ENCODE measurements around the gene PCBP3.

PCBP3 gene

GRCh38 chr21:45853703-45854342 lies 210.3 kb downstream of the PCBP3 start:
- FAIRE-seq (no peak), DNase-seq (ENCODE audit: insufficient read length) (no peak)
- TF ChIP-seq POLR2AphosphoS5 (IDR thresholded peaks at IDR 0.05; ENCODE audit: low read depth, low read length) = no peak
- TF ChIP-seq TAF1 (IDR thresholded peaks at IDR 0.05; ENCODE audit: borderline replicate concordance, low read depth, low read length) = no peak
- no peak for TF ChIP-seq POLR2A (IDR thresholded peaks at IDR 0.05; ENCODE audit: low read depth, low read length)

GRCh38 chr21:45854690-45855247 lies 211.2 kb downstream of the PCBP3 start:
- TF ChIP-seq POLR2A (IDR thresholded peaks at IDR 0.05; ENCODE audit: low read depth, low read length) (no peak), TAF1 (IDR thresholded peaks at IDR 0.05; ENCODE audit: borderline replicate concordance, low read depth, low read length) (no peak), POLR2AphosphoS5 (IDR thresholded peaks at IDR 0.05; ENCODE audit: low read depth, low read length) (no peak)
- FAIRE-seq (no peak), DNase-seq (ENCODE audit: insufficient read length) (no peak)

- FAIRE-seq = no peak
- TF ChIP-seq POLR2A (IDR thresholded peaks at IDR 0.05; ENCODE audit: low read depth, low read length) (no peak), TAF1 (IDR thresholded peaks at IDR 0.05; ENCODE audit: borderline replicate concordance, low read depth, low read length) (no peak), POLR2AphosphoS5 (IDR thresholded peaks at IDR 0.05; ENCODE audit: low read depth, low read length) (no peak)
These were observed 211.8 kb downstream of the PCBP3 start for GRCh38 chr21:45855248-45855811.

GRCh38 chr21:45856442-45856841 lies 212.9 kb downstream of the PCBP3 start:
- TF ChIP-seq TAF1 (IDR thresholded peaks at IDR 0.05; ENCODE audit: borderline replicate concordance, low read depth, low read length) = no peak
- no peak for FAIRE-seq
- DNase-seq (ENCODE audit: insufficient read length) = no peak

More at GRCh38 chr21:45855248-45855811, 211.8 kb downstream of the PCBP3 start:
- no peak for DNase-seq (ENCODE audit: insufficient read length)

- DNase-seq (ENCODE audit: insufficient read length) (no peak), FAIRE-seq (no peak)
- no peak for TF ChIP-seq POLR2A (IDR thresholded peaks at IDR 0.05; ENCODE audit: low read depth, low read length)
- no peak for TF ChIP-seq TAF1 (IDR thresholded peaks at IDR 0.05; ENCODE audit: borderline replicate concordance, low read depth, low read length)
- no peak for TF ChIP-seq POLR2AphosphoS5 (IDR thresholded peaks at IDR 0.05; ENCODE audit: low read depth, low read length)
These were observed 213.4 kb downstream of the PCBP3 start for GRCh38 chr21:45856906-45857305.

GRCh38 chr21:45857761-45858160 lies 214.2 kb downstream of the PCBP3 start:
- FAIRE-seq (no peak), DNase-seq (ENCODE audit: insufficient read length) (no peak)
- TF ChIP-seq TAF1 (IDR thresholded peaks at IDR 0.05; ENCODE audit: borderline replicate concordance, low read depth, low read length) (no peak), POLR2AphosphoS5 (IDR thresholded peaks at IDR 0.05; ENCODE audit: low read depth, low read length) (no peak), POLR2A (IDR thresholded peaks at IDR 0.05; ENCODE audit: low read depth, low read length) (no peak)

- DNase-seq (ENCODE audit: insufficient read length) (no peak), FAIRE-seq (no peak)
- TF ChIP-seq TAF1 (IDR thresholded peaks at IDR 0.05; ENCODE audit: borderline replicate concordance, low read depth, low read length) (no peak), POLR2AphosphoS5 (IDR thresholded peaks at IDR 0.05; ENCODE audit: low read depth, low read length) (no peak), POLR2A (IDR thresholded peaks at IDR 0.05; ENCODE audit: low read depth, low read length) (no peak)
These were observed 214.7 kb downstream of the PCBP3 start for GRCh38 chr21:45858180-45858579.

GRCh38 chr21:45859041-45859761 lies 215.7 kb downstream of the PCBP3 start:
- TF ChIP-seq POLR2AphosphoS5 (IDR thresholded peaks at IDR 0.05; ENCODE audit: low read depth, low read length) (no peak), POLR2A (IDR thresholded peaks at IDR 0.05; ENCODE audit: low read depth, low read length) (no peak), TAF1 (IDR thresholded peaks at IDR 0.05; ENCODE audit: borderline replicate concordance, low read depth, low read length) (no peak)
- no peak for DNase-seq (ENCODE audit: insufficient read length)
- FAIRE-seq = no peak

- DNase-seq (ENCODE audit: insufficient read length) (no peak), FAIRE-seq (no peak)
- TF ChIP-seq POLR2AphosphoS5 (IDR thresholded peaks at IDR 0.05; ENCODE audit: low read depth, low read length) = no peak
- TF ChIP-seq POLR2A (IDR thresholded peaks at IDR 0.05; ENCODE audit: low read depth, low read length) = no peak
- no peak for TF ChIP-seq TAF1 (IDR thresholded peaks at IDR 0.05; ENCODE audit: borderline replicate concordance, low read depth, low read length)
These were observed 216.3 kb downstream of the PCBP3 start for GRCh38 chr21:45859762-45860357.

GRCh38 chr21:45860493-45861155 lies 217.1 kb downstream of the PCBP3 start:
- no peak for FAIRE-seq
- DNase-seq (ENCODE audit: insufficient read length) = no peak
- no peak for TF ChIP-seq TAF1 (IDR thresholded peaks at IDR 0.05; ENCODE audit: borderline replicate concordance, low read depth, low read length)
- TF ChIP-seq POLR2A (IDR thresholded peaks at IDR 0.05; ENCODE audit: low read depth, low read length) = no peak
- TF ChIP-seq POLR2AphosphoS5 (IDR thresholded peaks at IDR 0.05; ENCODE audit: low read depth, low read length) = no peak
